HT1080 (cell line): ENCODE results near the gene CUX1. TPM values are rescaled to one million over a fixed set of nuclear protein-coding genes. Genes with fewer than 3 reads are reported as not detected.
"Not testable (repeated sequence)": the region's sequence is repeated elsewhere in the genome, so short reads cannot be mapped to it uniquely, and the experiment has no call there.

ENCODE experiments used
- DNase-seq: peaks from one replicate; pipeline ENCODE4 v3.0.0-alpha.2; 2015; ENCODE audit warnings: low read depth
- total RNA-seq: library from RNA; depleted of rRNA; stranded (reverse); fragments of >200 nt; shearing (Covaris generic); gene quantifications from 2 replicates; pipeline ENCODE4 v1.2.3, GENCODE V29; 2014

Gene CUX1
- total RNA-seq, 1 experiment from 2014 or later = 21.2 TPM

- no peak for DNase-seq
Observed at GRCh38 chr7:102203218-102203617, 385.8 kb downstream of the CUX1 start.

DNA sequence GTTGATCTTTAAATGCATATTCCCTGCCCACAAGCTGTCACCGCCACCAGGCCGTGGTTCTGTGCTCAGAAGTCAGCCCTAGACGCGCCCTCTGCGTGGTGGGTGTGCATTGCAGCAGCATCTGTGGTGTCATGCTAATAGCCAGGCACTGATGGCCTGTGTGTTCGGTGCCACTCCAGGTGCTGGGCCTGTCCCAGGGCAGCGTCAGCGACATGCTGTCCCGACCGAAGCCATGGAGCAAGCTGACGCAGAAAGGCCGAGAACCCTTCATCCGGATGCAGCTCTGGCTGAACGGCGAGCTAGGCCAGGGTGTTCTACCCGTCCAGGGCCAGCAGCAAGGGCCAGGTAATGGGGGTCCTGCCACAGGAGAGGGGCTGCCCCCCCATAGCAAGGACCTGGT, 386.8 kb downstream of the CUX1 start:
- DNase-seq = no peak

DNA sequence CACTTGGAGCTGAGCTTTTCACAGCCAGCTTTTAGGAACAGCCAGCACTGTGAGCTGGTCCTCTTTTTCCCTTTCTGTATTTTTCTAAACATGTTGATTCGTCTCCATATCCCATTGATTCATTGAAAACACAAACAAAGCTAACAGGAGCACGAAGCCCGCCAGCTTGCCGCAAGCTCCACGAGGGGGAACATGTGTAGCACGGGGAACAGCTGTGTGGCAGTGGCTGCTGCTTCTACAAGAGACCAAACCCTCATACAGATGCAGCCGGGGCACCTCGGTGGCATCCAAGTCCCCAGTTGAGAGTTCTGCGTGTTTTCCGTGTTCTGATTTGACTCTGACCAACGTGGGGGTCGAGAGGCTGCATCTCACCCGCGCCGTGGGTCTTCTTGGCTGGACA, 388.5 kb downstream of the CUX1 start:
- DNase-seq = no peak

DNA sequence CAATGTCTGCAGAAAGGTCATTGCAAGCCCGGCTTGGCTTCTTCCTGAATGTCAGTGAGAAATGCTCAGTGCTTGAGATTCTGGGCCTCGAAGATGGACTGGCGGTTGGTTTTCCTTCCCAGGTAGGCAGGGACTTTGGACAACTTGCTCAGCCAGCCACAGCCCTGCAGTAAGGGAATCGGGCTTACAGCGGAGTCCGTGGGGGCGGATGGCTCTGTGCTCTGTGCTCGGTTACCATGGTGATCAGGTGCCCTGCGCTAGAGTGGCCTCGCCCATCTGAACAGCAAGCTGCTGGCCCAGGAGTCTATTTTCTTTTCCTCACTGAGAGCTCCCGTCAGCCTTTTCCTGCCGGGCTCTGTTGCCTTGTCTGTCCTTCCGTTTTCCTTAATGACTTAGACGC, 391.4 kb downstream of the CUX1 start:
- DNase-seq = no peak

DNA sequence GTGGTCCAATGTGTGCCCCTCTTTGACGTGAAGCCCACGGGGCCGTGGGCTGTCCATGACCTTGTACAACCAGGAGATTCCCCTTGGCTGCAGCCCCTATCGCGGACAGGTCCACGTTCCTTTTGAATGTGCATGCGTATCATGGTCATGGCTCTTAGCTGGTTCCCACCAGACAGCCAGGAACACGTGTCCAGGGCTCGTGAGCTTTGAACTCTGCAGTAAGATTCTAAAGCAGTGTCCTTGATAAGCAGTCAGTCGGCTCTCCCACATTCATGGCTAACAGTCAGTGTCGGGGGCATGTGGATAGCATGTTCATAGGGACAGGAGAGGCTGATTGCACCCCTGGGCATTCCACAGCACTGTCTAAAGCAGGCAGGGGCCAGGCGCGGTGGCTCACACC, 393.4 kb downstream of the CUX1 start:
- DNase-seq = no peak

DNA sequence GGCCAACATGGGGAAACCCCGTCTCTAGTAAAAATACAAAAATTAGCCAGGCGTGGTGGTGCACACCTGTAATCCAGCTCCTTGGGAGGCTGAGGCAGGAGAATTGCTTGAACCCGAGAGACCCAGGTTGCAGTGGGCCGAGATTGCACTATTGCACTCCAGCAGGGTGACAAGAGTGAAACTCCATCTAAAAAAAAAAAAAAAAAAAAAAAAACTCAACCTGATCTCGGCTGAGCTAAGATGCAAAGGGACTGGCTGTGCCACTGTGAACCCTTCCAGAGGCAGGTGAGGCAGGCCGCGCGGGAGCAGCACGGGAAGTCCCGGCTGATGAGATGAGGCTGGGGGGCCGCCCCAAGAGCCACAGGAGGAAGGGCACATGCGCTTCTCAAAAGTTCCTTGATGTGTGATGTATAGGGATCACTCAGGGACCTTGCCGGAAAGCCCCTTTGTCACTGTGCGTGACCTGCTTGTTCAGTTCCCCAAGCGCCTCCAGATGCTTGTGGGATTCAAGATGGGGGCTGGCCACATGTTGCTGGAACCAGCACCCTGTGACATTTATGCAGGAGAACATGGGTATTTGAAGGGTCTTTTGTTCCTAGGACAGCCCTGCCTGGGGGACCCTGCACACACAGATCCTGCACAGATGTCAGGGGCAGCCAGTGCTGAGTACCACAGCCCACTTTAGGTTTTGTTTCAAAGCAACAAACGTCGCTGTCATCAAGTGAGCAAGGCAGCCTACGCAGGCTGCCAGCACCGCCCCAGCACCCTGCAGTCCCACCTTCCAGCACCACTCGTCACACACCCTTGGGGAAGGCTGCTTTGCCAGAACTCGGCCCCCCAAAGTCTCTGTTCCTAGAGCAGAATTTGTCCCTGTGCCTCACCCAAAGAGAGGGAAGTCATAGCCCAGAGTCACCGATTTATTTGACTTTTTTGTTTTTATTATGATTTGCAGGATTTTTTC, 394.4 kb downstream of the CUX1 start:
- DNase-seq = no peak

DNA sequence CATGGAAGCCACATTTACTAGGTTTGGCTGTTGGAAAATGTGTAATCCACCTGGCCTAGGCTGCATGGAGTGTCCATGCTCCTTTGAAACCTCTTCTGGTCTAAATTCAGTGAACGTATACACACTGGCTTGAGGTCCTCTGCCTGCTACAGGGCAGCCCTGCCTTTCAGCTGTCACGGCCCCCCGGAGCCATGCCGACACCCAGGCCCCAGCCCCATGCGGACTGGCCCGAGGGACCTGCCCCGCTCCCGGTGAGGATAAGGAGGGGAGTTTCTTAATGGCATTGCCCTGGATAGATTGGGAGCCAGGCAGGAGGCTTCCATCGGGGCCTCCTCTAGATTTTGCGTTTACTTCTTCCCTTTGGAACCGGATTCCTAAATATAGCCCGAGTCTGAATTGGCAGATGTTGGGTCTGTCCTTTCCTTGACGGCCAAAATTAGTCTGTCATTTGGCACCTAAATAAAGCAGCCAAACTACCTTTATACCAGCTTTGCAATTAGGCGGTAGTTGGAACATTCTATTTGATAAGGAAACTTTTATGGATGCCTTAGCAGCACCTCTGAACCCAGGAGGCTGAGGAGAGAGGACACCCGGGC, 397.1 kb downstream of the CUX1 start:
- DNase-seq = no peak

GRCh38 chr7:102215256-102215655, 397.8 kb downstream of the CUX1 start:
- no peak for DNase-seq

- DNase-seq = no peak
Observed at GRCh38 chr7:102215711-102216110, 398.3 kb downstream of the CUX1 start.

DNA sequence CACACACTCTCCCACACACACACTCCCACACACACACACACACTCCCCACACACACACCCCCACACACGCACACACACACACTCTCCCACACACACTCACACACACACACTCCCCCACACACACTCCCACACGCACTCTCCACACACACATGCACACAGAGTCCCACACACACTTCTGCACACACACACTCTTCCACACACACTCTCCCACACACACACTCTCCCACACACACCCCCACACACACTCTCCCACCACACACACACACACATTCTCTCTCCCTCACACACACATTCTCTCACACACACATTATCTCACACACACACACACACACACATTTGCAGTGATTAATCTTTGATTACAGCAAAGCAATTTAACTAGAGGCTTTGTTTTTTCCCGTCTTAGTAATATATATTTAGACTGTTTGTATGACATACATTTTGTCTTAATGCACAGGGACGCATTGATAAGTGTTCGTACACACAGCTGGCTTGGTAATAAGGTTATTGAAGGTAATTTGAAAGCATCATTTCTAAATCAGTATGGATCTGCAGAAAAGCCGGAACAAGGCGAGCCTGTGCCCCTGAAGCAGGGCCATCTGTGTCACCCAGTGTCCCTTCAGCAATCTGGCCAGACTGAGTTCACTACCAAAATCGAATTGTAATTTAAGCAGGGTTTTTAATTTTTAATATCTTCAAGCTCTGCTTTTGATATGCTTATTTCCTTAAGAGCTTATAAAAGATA, 399.3 kb downstream of the CUX1 start:
- DNase-seq = no peak

DNA sequence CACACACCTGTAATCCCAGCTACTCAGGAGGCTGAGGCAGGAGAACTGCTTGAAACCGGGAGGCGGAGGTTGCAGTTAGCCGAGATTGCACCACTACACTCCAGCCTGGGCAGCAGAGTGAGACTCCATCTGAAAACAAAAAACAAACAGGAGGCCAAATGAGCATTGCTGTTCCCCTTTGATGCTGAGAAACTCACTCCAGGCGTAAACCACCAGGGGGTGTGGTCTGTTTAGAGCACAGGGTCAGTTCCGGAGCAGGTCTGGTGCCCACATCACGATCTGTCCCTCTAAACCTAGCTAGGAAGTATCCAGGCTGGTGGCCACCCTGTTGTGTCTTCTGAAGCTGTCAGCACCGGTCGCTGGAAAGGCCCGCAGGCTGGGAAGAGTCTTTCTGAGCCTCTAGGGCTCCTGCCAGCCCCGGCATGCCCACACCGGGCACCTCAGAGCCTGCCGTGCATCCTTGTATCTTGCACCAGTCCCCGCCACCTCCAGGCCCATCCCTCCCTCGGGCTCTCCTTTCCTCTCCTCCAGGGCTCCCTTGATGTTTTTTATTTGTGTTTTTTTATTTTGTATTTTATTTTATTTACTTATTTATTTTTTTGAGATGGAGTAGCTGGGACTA, 402.9 kb downstream of the CUX1 start:
- no peak for DNase-seq

- peak; percentile 50 for DNase-seq
Observed at GRCh38 chr7:102220960-102221800, 403.8 kb downstream of the CUX1 start.

GRCh38 chr7:102221961-102222360, 404.5 kb downstream of the CUX1 start:
- DNase-seq = no peak

DNA sequence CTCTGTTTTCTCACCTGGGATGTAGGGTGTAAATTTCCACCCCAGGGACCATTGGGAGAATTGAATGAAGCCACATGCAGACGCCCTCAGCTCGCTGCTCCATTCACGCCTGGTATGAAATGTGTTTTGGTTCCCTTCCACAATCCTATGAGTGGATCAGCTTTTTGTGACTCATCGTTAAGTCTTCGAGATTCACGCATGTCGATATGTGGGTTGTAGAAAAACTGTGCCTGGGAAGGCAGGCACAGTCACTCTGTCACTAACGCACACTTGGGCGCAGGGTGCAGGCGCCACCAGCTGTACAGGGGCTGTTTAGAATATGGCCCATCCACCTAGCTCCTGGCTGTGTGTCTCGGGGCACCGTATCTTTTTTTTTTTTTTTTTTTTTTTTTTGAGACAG, 405.0 kb downstream of the CUX1 start:
- no peak for DNase-seq

- no peak for DNase-seq
Observed at GRCh38 chr7:102223184-102223583, 405.8 kb downstream of the CUX1 start.

DNA sequence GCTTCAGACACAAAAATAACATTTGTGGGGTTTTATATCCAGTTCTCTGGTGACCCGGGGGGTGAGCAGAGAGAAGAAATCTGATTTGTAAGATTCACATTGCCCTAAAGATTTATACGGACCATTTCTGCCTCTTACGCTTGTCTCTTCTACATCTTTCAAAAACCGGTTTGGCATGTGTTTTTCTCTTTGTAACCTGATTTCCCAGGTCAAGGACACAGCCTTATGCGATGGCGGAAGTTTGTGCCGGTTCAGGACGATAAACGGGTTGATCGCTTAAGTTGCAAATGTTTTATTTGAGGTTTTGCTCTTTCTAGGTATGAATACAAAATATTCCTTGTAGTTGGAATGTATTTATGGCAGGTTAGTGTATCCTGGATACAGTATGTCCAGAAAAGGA, 407.6 kb downstream of the CUX1 start:
- no peak for DNase-seq

- DNase-seq = no peak
Observed at GRCh38 chr7:102227371-102227770, 409.9 kb downstream of the CUX1 start.

GRCh38 chr7:102228935-102229334, 411.5 kb downstream of the CUX1 start:
- DNase-seq = no peak

GRCh38 chr7:102230162-102230561, 412.7 kb downstream of the CUX1 start:
- not testable (repeated sequence) for DNase-seq

GRCh38 chr7:102230593-102230992, 413.2 kb downstream of the CUX1 start:
- DNase-seq = peak; percentile 49
